Measurements from ENCODE around the gene FAM216A.
"Not testable (repeated sequence)": the region's sequence is repeated elsewhere in the genome, so short reads cannot be mapped to it uniquely, and the experiment has no call there.

Gene FAM216A

DNA sequence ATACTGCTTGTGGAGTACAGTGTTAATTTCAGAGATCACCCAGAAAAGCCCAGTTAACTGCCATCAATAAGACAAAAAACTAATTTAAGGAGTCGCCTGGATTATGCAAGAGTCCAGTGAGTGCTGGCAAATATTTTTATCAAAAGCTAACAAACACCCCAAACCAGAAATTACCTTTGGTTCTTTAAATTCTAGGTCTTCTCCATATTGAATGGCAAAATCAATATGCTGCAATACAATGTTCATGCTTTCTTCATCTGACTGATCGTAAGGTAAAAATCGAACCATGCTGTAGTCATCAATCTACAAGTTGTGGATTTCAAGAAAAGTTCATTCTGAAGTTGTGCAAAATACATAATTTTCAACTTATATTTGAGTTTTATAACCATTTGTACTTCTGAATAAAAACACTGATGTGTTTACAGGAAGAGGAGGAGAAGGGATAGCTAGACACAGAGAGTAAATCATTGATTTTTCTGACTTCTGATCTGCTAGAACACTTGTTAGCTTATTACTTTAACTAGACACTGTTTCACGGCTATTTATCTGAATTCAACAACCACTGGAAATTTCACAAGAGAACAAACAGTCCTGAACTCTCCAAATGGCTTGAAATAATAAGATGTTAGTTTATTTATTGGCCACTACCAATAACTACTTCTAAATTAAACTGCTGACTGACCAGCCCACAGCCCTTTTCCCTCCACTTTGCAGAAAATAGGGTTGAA, 14.9 kb upstream of the FAM216A start:
- Histone ChIP-seq H3K27ac (replicated peaks; ENCODE audit: low read length) (no peak overlapping the region), H4K8ac (ENCODE audit: low read depth, low read length) (no peak overlapping the region), H3K18ac (ENCODE audit: low read length) (no peak overlapping the region), H2BK120ac (ENCODE audit: low read depth, low read length) (no peak overlapping the region), H3K27me3 (ENCODE audit: control insufficient read depth in 3 of 3, insufficient read depth in 3 of 3, low read depth in 1 of 3, low read length in 3 of 3) (no peaks in the 10 kb centered on the region), H2AK5ac (ENCODE audit: low read depth, low read length) (no peak overlapping the region), H3K4me2 (ENCODE audit: insufficient read depth, low read length, poor library complexity, severe bottlenecking) (no peak overlapping the region), H2BK15ac (ENCODE audit: low read length) (no peak overlapping the region), H2BK5ac (ENCODE audit: low read length) (no peak overlapping the region), H4K91ac (ENCODE audit: low read depth, low read length, poor library complexity) (no peak overlapping the region), H3K4ac (ENCODE audit: low read length) (no peak overlapping the region), H3K79me1 (ENCODE audit: low read depth, low read length) (peaks cover 3% of the 10 kb centered on the region), H3K4me1 (ENCODE audit: control insufficient read depth in 2 of 2, insufficient read depth in 1 of 2, low read depth in 1 of 2, low read length in 2 of 2) (peaks cover 0 to 1% of the 10 kb centered on the region in 2 donors), H3K23ac (ENCODE audit: low read depth, low read length, poor library complexity) (no peak overlapping the region), H3K9ac (ENCODE audit: low read depth, low read length, poor library complexity) (no peak overlapping the region), H2BK12ac (ENCODE audit: low read length) (no peak overlapping the region), H3K9me3 (replicated peaks in 1 of 2; ENCODE audit: control insufficient read depth in 2 of 2, insufficient read depth in 1 of 2, low read depth in 1 of 2, low read length in 2 of 2) (no peaks in the 10 kb centered on the region), H2AFZ (ENCODE audit: low read length) (no peak overlapping the region), H3K36me3 (replicated peaks in 1 of 2; ENCODE audit: control insufficient read depth in 2 of 2, insufficient read depth in 2 of 2, low read length in 2 of 2) (peaks cover 6 to 75% of the 10 kb centered on the region in 2 donors), H3K14ac (ENCODE audit: low read length) (no peak overlapping the region), H3K4me3 (ENCODE audit: low read length in 2 of 2) (no peak overlapping the region)
- no CpG with 5 or more reads among the region's 4 CpGs for WGBS, 2 donors (ENCODE audit: extremely low coverage in 2 of 2, insufficient read length in 2 of 2, insufficient replicate concordance in 1 of 2)
- DNase-seq (ENCODE audit: low spot score), result no peak

DNA sequence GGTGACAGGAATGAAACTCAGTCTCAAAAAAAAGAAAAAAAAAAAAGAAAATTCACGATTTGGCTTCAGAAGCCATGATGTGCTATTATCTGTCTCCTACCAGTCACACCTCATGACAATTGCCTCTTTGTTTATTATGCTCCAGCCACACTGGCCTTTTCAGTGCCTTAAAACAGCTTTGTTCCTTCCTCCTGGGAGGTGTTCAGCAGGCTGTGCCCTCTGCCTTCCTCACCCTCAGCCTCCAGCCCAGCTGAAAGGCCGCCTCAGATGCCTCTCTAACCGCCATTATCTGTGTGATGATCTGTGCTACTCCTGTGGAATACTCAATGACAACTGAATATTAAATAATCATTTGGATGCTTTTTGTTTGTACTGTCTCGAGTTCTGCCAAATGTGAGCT, 9.9 kb upstream of the FAM216A start:
- Histone ChIP-seq H3K4me3 (ENCODE audit: low read length in 2 of 2) (no peak overlapping the region), H3K9ac (ENCODE audit: low read depth, low read length, poor library complexity) (no peak overlapping the region), H3K14ac (ENCODE audit: low read length) (no peak overlapping the region), H3K23ac (ENCODE audit: low read depth, low read length, poor library complexity) (no peak overlapping the region), H3K9me3 (replicated peaks in 1 of 2; ENCODE audit: control insufficient read depth in 2 of 2, insufficient read depth in 1 of 2, low read depth in 1 of 2, low read length in 2 of 2) (no peaks in the 10 kb centered on the region), H3K18ac (ENCODE audit: low read length) (no peak overlapping the region), H2BK15ac (ENCODE audit: low read length) (no peak overlapping the region), H3K4ac (ENCODE audit: low read length) (no peak overlapping the region), H3K36me3 (replicated peaks in 1 of 2; ENCODE audit: control insufficient read depth in 2 of 2, insufficient read depth in 2 of 2, low read length in 2 of 2) (peaks cover 11 to 91% of the 10 kb centered on the region in 2 donors), H3K27ac (replicated peaks; ENCODE audit: low read length) (no peak overlapping the region), H2BK120ac (ENCODE audit: low read depth, low read length) (no peak overlapping the region), H4K8ac (ENCODE audit: low read depth, low read length) (no peak overlapping the region), H2AFZ (ENCODE audit: low read length) (no peak overlapping the region), H3K4me1 (ENCODE audit: control insufficient read depth in 2 of 2, insufficient read depth in 1 of 2, low read depth in 1 of 2, low read length in 2 of 2) (no peaks in the 10 kb centered on the region), H2AK5ac (ENCODE audit: low read depth, low read length) (no peak overlapping the region), H3K27me3 (ENCODE audit: control insufficient read depth in 3 of 3, insufficient read depth in 3 of 3, low read depth in 1 of 3, low read length in 3 of 3) (no peaks in the 10 kb centered on the region), H4K91ac (ENCODE audit: low read depth, low read length, poor library complexity) (no peak overlapping the region), H3K79me1 (ENCODE audit: low read depth, low read length) (peaks cover 4% of the 10 kb centered on the region), H2BK12ac (ENCODE audit: low read length) (no peak overlapping the region), H3K4me2 (ENCODE audit: insufficient read depth, low read length, poor library complexity, severe bottlenecking) (no peak overlapping the region), H2BK5ac (ENCODE audit: low read length) (no peak overlapping the region)
- DNase-seq (ENCODE audit: low spot score), result no peak
- WGBS, 2 donors (ENCODE audit: extremely low coverage in 2 of 2, insufficient read length in 2 of 2, insufficient replicate concordance in 1 of 2), result no CpG with 5 or more reads among the region's 4 CpGs

DNA sequence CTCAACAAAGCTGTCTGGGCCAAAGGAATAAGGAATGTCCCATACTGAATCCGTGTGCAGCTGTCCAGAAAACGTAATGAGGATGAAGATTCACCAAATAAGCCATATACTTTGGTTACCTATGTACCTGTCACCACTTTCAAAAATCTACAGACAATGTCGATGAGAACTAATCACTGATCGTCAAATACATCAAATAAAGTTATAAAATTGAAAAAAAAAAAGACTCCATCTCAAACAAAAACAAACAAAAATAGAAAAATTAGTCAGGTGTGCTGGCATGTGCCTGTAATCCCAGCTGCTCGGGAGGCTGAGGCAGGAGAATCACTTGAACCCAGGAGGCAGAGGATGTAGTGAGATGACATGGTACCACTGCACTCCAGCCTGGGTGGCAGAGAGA, 7.5 kb upstream of the FAM216A start:
- not testable (repeated sequence) for H3K4me2 ChIP-seq (ENCODE audit: insufficient read depth, low read length, poor library complexity, severe bottlenecking); H2BK15ac ChIP-seq (ENCODE audit: low read length); H3K4me1 ChIP-seq (ENCODE audit: control insufficient read depth in 2 of 2, insufficient read depth in 1 of 2, low read depth in 1 of 2, low read length in 2 of 2); H3K4ac ChIP-seq (ENCODE audit: low read length); H3K14ac ChIP-seq (ENCODE audit: low read length); H4K8ac ChIP-seq (ENCODE audit: low read depth, low read length); H3K27ac ChIP-seq (replicated peaks; ENCODE audit: low read length); H2BK12ac ChIP-seq (ENCODE audit: low read length); H3K23ac ChIP-seq (ENCODE audit: low read depth, low read length, poor library complexity); H4K91ac ChIP-seq (ENCODE audit: low read depth, low read length, poor library complexity); H3K18ac ChIP-seq (ENCODE audit: low read length); H3K27me3 ChIP-seq (ENCODE audit: control insufficient read depth in 3 of 3, insufficient read depth in 3 of 3, low read depth in 1 of 3, low read length in 3 of 3); H2AFZ ChIP-seq (ENCODE audit: low read length); H2BK5ac ChIP-seq (ENCODE audit: low read length); H2BK120ac ChIP-seq (ENCODE audit: low read depth, low read length); H3K4me3 ChIP-seq (ENCODE audit: low read length in 2 of 2); DNase-seq (ENCODE audit: low spot score); H3K9me3 ChIP-seq (replicated peaks in 1 of 2; ENCODE audit: control insufficient read depth in 2 of 2, insufficient read depth in 1 of 2, low read depth in 1 of 2, low read length in 2 of 2); H3K79me1 ChIP-seq (ENCODE audit: low read depth, low read length); H2AK5ac ChIP-seq (ENCODE audit: low read depth, low read length); H3K9ac ChIP-seq (ENCODE audit: low read depth, low read length, poor library complexity)
- no CpG with 5 or more reads among the region's 5 CpGs for WGBS, 2 donors (ENCODE audit: extremely low coverage in 2 of 2, insufficient read length in 2 of 2, insufficient replicate concordance in 1 of 2)
- peaks cover 19 to 84% of the 10 kb centered on the region in 2 donors for H3K36me3 ChIP-seq (replicated peaks in 1 of 2; ENCODE audit: control insufficient read depth in 2 of 2, insufficient read depth in 2 of 2, low read length in 2 of 2)

DNA sequence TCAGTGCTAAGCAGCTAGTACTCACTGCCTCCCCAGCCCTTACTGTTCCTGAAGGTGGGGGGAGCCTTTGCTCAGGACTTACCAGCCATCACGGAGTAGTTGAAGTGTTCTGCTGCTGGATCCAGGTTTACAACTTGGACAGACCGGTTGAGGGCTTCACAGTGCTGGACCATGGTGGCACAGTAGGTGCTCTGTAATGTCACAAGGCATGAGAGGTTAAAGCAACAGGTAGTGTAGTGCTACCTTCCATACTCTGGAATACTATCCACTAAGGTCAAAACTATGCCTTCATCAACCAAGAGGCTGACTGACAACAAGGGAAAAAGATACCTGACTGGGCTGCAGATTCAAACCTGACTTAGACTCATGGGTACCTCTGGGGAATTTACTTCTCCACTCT, 3.6 kb upstream of the FAM216A start:
- no peak overlapping the region for H2BK12ac ChIP-seq (ENCODE audit: low read length)
- H3K9me3 ChIP-seq (replicated peaks in 1 of 2; ENCODE audit: control insufficient read depth in 2 of 2, insufficient read depth in 1 of 2, low read depth in 1 of 2, low read length in 2 of 2), result no peaks in the 10 kb centered on the region
- no peak overlapping the region for H2BK5ac ChIP-seq (ENCODE audit: low read length)
- no peak overlapping the region for H3K27ac ChIP-seq (replicated peaks; ENCODE audit: low read length)
- no peak for DNase-seq (ENCODE audit: low spot score)
- WGBS, 2 donors (ENCODE audit: extremely low coverage in 2 of 2, insufficient read length in 2 of 2, insufficient replicate concordance in 1 of 2), result no CpG with 5 or more reads among the region's 2 CpGs
- H3K14ac ChIP-seq (ENCODE audit: low read length), result no peak overlapping the region
- H3K4me1 ChIP-seq (ENCODE audit: control insufficient read depth in 2 of 2, insufficient read depth in 1 of 2, low read depth in 1 of 2, low read length in 2 of 2), result peaks cover 6 to 8% of the 10 kb centered on the region in 2 donors
- H3K4me2 ChIP-seq (ENCODE audit: insufficient read depth, low read length, poor library complexity, severe bottlenecking), result no peak overlapping the region
- H2BK120ac ChIP-seq (ENCODE audit: low read depth, low read length), result no peak overlapping the region
- no peak overlapping the region for H3K4me3 ChIP-seq (ENCODE audit: low read length in 2 of 2)
- H3K23ac ChIP-seq (ENCODE audit: low read depth, low read length, poor library complexity), result no peak overlapping the region
- H3K36me3 ChIP-seq (replicated peaks in 1 of 2; ENCODE audit: control insufficient read depth in 2 of 2, insufficient read depth in 2 of 2, low read length in 2 of 2), result peaks cover 15 to 48% of the 10 kb centered on the region in 2 donors
- no peak overlapping the region for H2AFZ ChIP-seq (ENCODE audit: low read length)
- no peak overlapping the region for H3K9ac ChIP-seq (ENCODE audit: low read depth, low read length, poor library complexity)
- no peak overlapping the region for H2AK5ac ChIP-seq (ENCODE audit: low read depth, low read length)
- H3K79me1 ChIP-seq (ENCODE audit: low read depth, low read length), result peaks cover 14% of the 10 kb centered on the region
- no peak overlapping the region for H3K4ac ChIP-seq (ENCODE audit: low read length)
- no peak overlapping the region for H3K18ac ChIP-seq (ENCODE audit: low read length)
- H2BK15ac ChIP-seq (ENCODE audit: low read length), result no peak overlapping the region
- no peaks in the 10 kb centered on the region for H3K27me3 ChIP-seq (ENCODE audit: control insufficient read depth in 3 of 3, insufficient read depth in 3 of 3, low read depth in 1 of 3, low read length in 3 of 3)
- H4K8ac ChIP-seq (ENCODE audit: low read depth, low read length), result no peak overlapping the region
- no peak overlapping the region for H4K91ac ChIP-seq (ENCODE audit: low read depth, low read length, poor library complexity)

Measured in neuronal stem cell (in vitro differentiated cells).